ENCODE results near the gene GRIA1. TPM values are rescaled to one million over a fixed set of nuclear protein-coding genes. Genes with fewer than 3 reads are reported as not detected.

The GRIA1 gene
- total and polyA plus RNA-seq, 2 of the 4 experiments (the other 2 are of a cell fraction): 0.48 to 1.3 TPM

- intact Hi-C loops (cut with micrococcal nuclease): no loop called here
- H2BK120ac ChIP-seq (ENCODE audit: low read depth, low read length): no peak overlapping the region
Measured at GRCh38 chr5:153674356-153674755, 183.9 kb downstream of the GRIA1 start.

More at GRCh38 chr5:153674356-153674755, 183.9 kb downstream of the GRIA1 start:
- Histone ChIP-seq H3K9ac (ENCODE audit: low read depth, low read length) (no peak overlapping the region), H3K56ac (ENCODE audit: extremely low read depth, insufficient read depth, low read length) (no peak overlapping the region), H2BK15ac (ENCODE audit: low read depth, low read length) (no peak overlapping the region), H2AFZ (replicated peaks; ENCODE audit: low read length, poor library complexity) (no peak overlapping the region), H3K27me3 (ENCODE audit: control insufficient read depth, insufficient read depth, low read length) (no peaks in the 10 kb centered on the region), H2BK20ac (ENCODE audit: low read depth, low read length) (no peak overlapping the region), H3K9me3 (ENCODE audit: control insufficient read depth, insufficient read depth, low read length) (no peaks in the 10 kb centered on the region), H3K4me3 (ENCODE audit: insufficient read depth, low read depth, low read length) (no peak overlapping the region), H4K5ac (ENCODE audit: low read depth, low read length) (no peak overlapping the region), H3K4me2 (ENCODE audit: low read depth, low read length) (no peak overlapping the region), H3K4ac (ENCODE audit: low read depth, low read length) (no peak overlapping the region), H3K79me1 (ENCODE audit: low read depth in 1 of 2, low read length in 2 of 2) (no peaks in the 10 kb centered on the region), H4K8ac (ENCODE audit: low read depth in 2 of 2, low read length in 2 of 2) (no peak overlapping the region), H3K23ac (ENCODE audit: low read depth, low read length) (no peak overlapping the region), H4K20me1 (ENCODE audit: insufficient read depth, low read length) (no peaks in the 10 kb centered on the region), H3K4me1 (ENCODE audit: control insufficient read depth, insufficient read depth, low read length) (0 out of 2 replicates have a peak, but pooled peaks cover 2% of the 10 kb centered on the region), H3K18ac (ENCODE audit: low read depth, low read length) (no peak overlapping the region), H4K91ac (ENCODE audit: insufficient read depth, low read depth, low read length) (no peak overlapping the region), H2AK9ac (replicated peaks; ENCODE audit: low read depth, low read length, poor library complexity) (no peak overlapping the region), H2BK5ac (ENCODE audit: low read depth, low read length, poor library complexity, severe bottlenecking) (no peak overlapping the region), H3K36me3 (ENCODE audit: control insufficient read depth, insufficient read depth, low read length) (no peaks in the 10 kb centered on the region), H3K9me1 (ENCODE audit: insufficient read depth, low read length) (no peaks in the 10 kb centered on the region), H2AK5ac (ENCODE audit: low read depth, low read length) (no peak overlapping the region), H3K14ac (replicated peaks; ENCODE audit: low read depth, low read length) (no peak overlapping the region), H3K27ac (ENCODE audit: insufficient read depth, low read length) (no peak overlapping the region)
- no peak for TF ChIP-seq CTCF (conservative IDR thresholded peaks at IDR 0.05; ENCODE audit: low read depth, low read length)
- no peak for TF ChIP-seq MAZ (IDR thresholded peaks at IDR 0.05; ENCODE audit: borderline replicate concordance, low read depth, low read length)
- TF ChIP-seq MXI1 (IDR thresholded peaks at IDR 0.05; ENCODE audit: borderline replicate concordance, low read depth, low read length): no peak
- no peak for TF ChIP-seq NFE2L2 (IDR thresholded peaks at IDR 0.05; ENCODE audit: low read depth, low read length)
- no peak for TF ChIP-seq FOS (IDR thresholded peaks at IDR 0.05; ENCODE audit: low read depth, low read length)
- TF ChIP-seq POLR2A (IDR thresholded peaks at IDR 0.05; ENCODE audit: low read depth, low read length): no peak
- no peak for TF ChIP-seq RFX5 (IDR thresholded peaks at IDR 0.05; ENCODE audit: low read depth, low read length)
- TF ChIP-seq, protein P1, sequence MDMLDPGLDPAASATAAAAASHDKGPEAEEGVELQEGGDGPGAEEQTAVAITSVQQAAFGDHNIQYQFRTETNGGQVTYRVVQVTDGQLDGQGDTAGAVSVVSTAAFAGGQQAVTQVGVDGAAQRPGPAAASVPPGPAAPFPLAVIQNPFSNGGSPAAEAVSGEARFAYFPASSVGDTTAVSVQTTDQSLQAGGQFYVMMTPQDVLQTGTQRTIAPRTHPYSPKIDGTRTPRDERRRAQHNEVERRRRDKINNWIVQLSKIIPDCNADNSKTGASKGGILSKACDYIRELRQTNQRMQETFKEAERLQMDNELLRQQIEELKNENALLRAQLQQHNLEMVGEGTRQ (IDR thresholded peaks at IDR 0.05; ENCODE audit: low read depth, low read length): no peak
- TF ChIP-seq BHLHE40 (IDR thresholded peaks at IDR 0.05; ENCODE audit: low read depth, low read length): no peak
- in situ Hi-C loops (cut with MboI; ENCODE audit: low sequenced_read_pairs): no loop called here
- WGBS, 2 experiments (ENCODE audit: extremely low coverage in 2 of 2, insufficient read length in 1 of 2): 37% methylated on average over 3 of the region's 4 CpGs; no CpG with 5 or more reads in 1 of the 2 experiments
- ATAC-seq (ENCODE audit: low read depth) (no peak), DNase-seq (no peak)
- dilution Hi-C loops (cut with HindIII; ENCODE audit: low sequenced_read_pairs, unreplicated experiment): no loop called here
- CTCF ChIA-PET: no interaction called here
- BruUV-seq (replicated peaks): no TSS peak
- POLR2A ChIA-PET (ENCODE audit: unreplicated experiment): no interaction called here
